Keratinocyte (primary cell): ENCODE results near the gene CLDN24. TPM values are rescaled to one million over a fixed set of nuclear protein-coding genes. Genes with fewer than 3 reads are reported as not detected.

Source experiments
- DNase-seq: peaks from one replicate; pipeline ENCODE4 v3.0.0-alpha.2; 2011; ENCODE audit warnings: low read depth, missing footprints, low spot score
- FAIRE-seq: peaks from 2 replicates; lab custom pipeline; 2011; peaks lifted over from hg19 to GRCh38; lab: Jason Lieb, UNC
- H2AFZ ChIP-seq: 2 replicates; pipeline ENCODE4 v1.6.0; 2012; ENCODE audit warnings: low read length, control low read depth, inconsistent platforms; ENCODE audit not compliant: control insufficient read depth
- H3K27ac ChIP-seq: 2 replicates; pipeline ENCODE4 v1.5.1; 2011; ENCODE audit warnings: low read length; ENCODE audit not compliant: control insufficient read depth, insufficient read depth
- H3K27me3 ChIP-seq: 3 replicates; pipeline ENCODE4 v1.6.0; 2011; ENCODE audit warnings: low read length; ENCODE audit not compliant: control insufficient read depth, insufficient read depth; ENCODE audit errors: extremely low read depth
- H3K36me3 ChIP-seq, 2 experiments: 2 replicates in 1 of 2; 3 replicates in 1 of 2; pipeline ENCODE4 v1.5.1; 2011; ENCODE audit warnings: low read length in 2 of 2, mild to moderate bottlenecking in 1 of 2; ENCODE audit not compliant: control insufficient read depth in 2 of 2, insufficient read depth in 2 of 2; ENCODE audit errors: extremely low read depth in 1 of 2
- H3K4me1 ChIP-seq: 3 replicates; pipeline ENCODE4 v1.5.1; 2011; ENCODE audit warnings: low read length; ENCODE audit not compliant: control insufficient read depth, insufficient read depth; ENCODE audit errors: extremely low read depth
- H3K4me2 ChIP-seq: 3 replicates; pipeline ENCODE4 v1.6.0; 2011; ENCODE audit warnings: low read depth, low read length; ENCODE audit not compliant: control insufficient read depth, insufficient read depth; ENCODE audit errors: extremely low read depth
- H3K4me3 ChIP-seq, 3 experiments: fragments of 200-600 bp in 1 of 3; sonication (generic) in 1 of 3; 2 replicates in 2 of 3; 3 replicates in 1 of 3; pipeline ENCODE4 v1.5.1; 2011 to 2016; ENCODE audit warnings: low read length in 3 of 3, mild to moderate bottlenecking in 3 of 3, control low read depth in 2 of 3, inconsistent platforms in 1 of 3, low read depth in 1 of 3, mixed read lengths in 1 of 3, mixed run types in 1 of 3, moderate library complexity in 1 of 3; ENCODE audit not compliant: control insufficient read depth in 2 of 3, insufficient read depth in 2 of 3; ENCODE audit errors: extremely low read depth in 1 of 3
- H3K79me2 ChIP-seq: 2 replicates; pipeline ENCODE4 v1.6.0; 2012; ENCODE audit warnings: low read length; ENCODE audit not compliant: control insufficient read depth, insufficient read depth
- H3K9ac ChIP-seq: 3 replicates; pipeline ENCODE4 v1.6.0; 2011; ENCODE audit warnings: low read length; ENCODE audit not compliant: control insufficient read depth, insufficient read depth; ENCODE audit errors: extremely low read depth
- H3K9me1 ChIP-seq: 3 replicates; pipeline ENCODE4 v1.6.0; 2011; ENCODE audit warnings: low read length; ENCODE audit not compliant: control insufficient read depth, insufficient read depth; ENCODE audit errors: extremely low read depth
- H3K9me3 ChIP-seq: 2 replicates; pipeline ENCODE4 v1.5.1; 2012; ENCODE audit warnings: low read depth, low read length; ENCODE audit not compliant: control insufficient read depth
- H4K20me1 ChIP-seq: 3 replicates; pipeline ENCODE4 v1.6.0; 2011; ENCODE audit warnings: low read length; ENCODE audit not compliant: control insufficient read depth, insufficient read depth; ENCODE audit errors: extremely low read depth
- EZH2 ChIP-seq: IDR thresholded peaks from one replicate; pipeline ENCODE4 v1.6.1; 2012; ENCODE audit warnings: inconsistent platforms, mild to moderate bottlenecking, low read length, moderate library complexity
- dilution Hi-C: fragments of 300-500 bp; cut with MboI; formaldehyde crosslinking; loops from one replicate; pipeline ENCODE4 v1.7.0; 2020; ENCODE audit warnings: low sequenced_read_pairs; ENCODE audit not compliant: extremely low pct_ligation_motif_present
- polyA plus RNA-seq, 5 experiments: library from polyadenylated mRNA; depleted of rRNA in 3 of 5; stranded (reverse) in 3 of 5; stranded (forward) in 1 of 5; unstranded in 1 of 5; fragments of >200 nt; gene quantifications; 1 replicate in 1 of 5; 2 replicates in 3 of 5; 3 replicates in 1 of 5; pipeline versions ENCODE4 v1.2.1 to v1.2.3, GENCODE V29; 2011 to 2012; ENCODE audit warnings: missing spikeins in 2 of 5, low read depth in 1 of 5, low replicate concordance in 1 of 5
- TF ChIP-seq, protein P1 (sequence below), 3 experiments: IDR thresholded peaks in 1 of 3; conservative IDR thresholded peaks in 1 of 3; optimal IDR thresholded peaks in 1 of 3; 2 replicates in 2 of 3; 3 replicates in 1 of 3; pipeline versions ENCODE3 to v1.5.1; 2011; ENCODE audit warnings: low read length in 3 of 3, mild to moderate bottlenecking in 3 of 3, moderate library complexity in 2 of 3, control low read depth in 1 of 3, inconsistent platforms in 1 of 3; ENCODE audit not compliant: insufficient read depth in 2 of 3; ENCODE audit errors: extremely low read depth in 1 of 3

Gene CLDN24
- polyA plus RNA-seq, 1 donor (not counting 4 experiments of a cell fraction or from before 2014, with no cell fraction given), result not detected

- H4K20me1 ChIP-seq, result no peaks in the 10 kb centered on the region
- no peaks in the 10 kb centered on the region for H3K27me3 ChIP-seq
- H3K9me3 ChIP-seq, result no peaks in the 10 kb centered on the region
- H3K79me2 ChIP-seq, result no peaks in the 10 kb centered on the region
- no peak within 1 kb of the TSS for H3K4me3 ChIP-seq
- no peaks in the 10 kb centered on the region for H3K4me1 ChIP-seq
- TF ChIP-seq EZH2, result no peak
- TF ChIP-seq, protein P1, sequence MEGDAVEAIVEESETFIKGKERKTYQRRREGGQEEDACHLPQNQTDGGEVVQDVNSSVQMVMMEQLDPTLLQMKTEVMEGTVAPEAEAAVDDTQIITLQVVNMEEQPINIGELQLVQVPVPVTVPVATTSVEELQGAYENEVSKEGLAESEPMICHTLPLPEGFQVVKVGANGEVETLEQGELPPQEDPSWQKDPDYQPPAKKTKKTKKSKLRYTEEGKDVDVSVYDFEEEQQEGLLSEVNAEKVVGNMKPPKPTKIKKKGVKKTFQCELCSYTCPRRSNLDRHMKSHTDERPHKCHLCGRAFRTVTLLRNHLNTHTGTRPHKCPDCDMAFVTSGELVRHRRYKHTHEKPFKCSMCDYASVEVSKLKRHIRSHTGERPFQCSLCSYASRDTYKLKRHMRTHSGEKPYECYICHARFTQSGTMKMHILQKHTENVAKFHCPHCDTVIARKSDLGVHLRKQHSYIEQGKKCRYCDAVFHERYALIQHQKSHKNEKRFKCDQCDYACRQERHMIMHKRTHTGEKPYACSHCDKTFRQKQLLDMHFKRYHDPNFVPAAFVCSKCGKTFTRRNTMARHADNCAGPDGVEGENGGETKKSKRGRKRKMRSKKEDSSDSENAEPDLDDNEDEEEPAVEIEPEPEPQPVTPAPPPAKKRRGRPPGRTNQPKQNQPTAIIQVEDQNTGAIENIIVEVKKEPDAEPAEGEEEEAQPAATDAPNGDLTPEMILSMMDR (optimal IDR thresholded peaks at IDR 0.05 in 1 of 3, IDR thresholded peaks at IDR 0.05 in 1 of 3, conservative IDR thresholded peaks at IDR 0.05 in 1 of 3; ENCODE audit: extremely low read depth in 1 of 3, insufficient read depth in 2 of 3, low read length in 3 of 3), result no peak
- peaks cover 0 to 3% of the 10 kb centered on the region in 2 experiments for H3K36me3 ChIP-seq
- dilution Hi-C loops, result loop anchor here (10.0 kb wide), 1 partner anchor 84 kb away; no protein-coding TSS in a partner anchor
- no peak within 1 kb of the TSS for H3K27ac ChIP-seq
- FAIRE-seq, result peak; percentile 13
- DNase-seq, result no peak
- no peak within 1 kb of the TSS for H2AFZ ChIP-seq
- no peak within 1 kb of the TSS for H3K9ac ChIP-seq
- no peaks in the 10 kb centered on the region for H3K9me1 ChIP-seq
- no peak within 1 kb of the TSS for H3K4me2 ChIP-seq
These were observed 1.8 kb downstream of the CLDN24 start, which contains the start of gene CLDN22 for GRCh38 chr4:183320211-183321059. Gene CLDN22, minus strand, starts transcription at chr4:183320276. Its CDS starts 58 bp downstream, at chr4:183320218.

DNA sequence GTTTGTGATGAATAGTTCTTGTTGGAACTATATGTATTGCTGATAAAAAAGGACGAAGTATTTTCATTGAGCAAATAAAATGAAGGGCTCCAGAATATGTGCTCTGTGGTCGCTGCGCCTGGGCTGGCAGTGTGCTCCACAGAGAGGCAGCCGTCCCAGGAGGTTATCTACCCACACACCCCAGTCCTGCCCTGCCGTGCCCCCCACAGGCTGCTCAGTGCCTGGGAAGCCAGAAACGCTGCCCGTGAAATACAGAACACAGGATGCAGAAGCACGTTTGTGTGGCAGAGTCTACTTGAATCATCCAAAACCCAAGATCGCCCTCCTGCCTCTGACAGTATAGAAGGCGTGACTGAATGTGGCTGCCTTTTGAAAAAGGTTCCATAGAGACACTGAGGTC lies 3.6 kb downstream of the CLDN24 start:
- Histone ChIP-seq H3K27me3 (no peaks in the 10 kb centered on the region), H3K9me1 (no peaks in the 10 kb centered on the region), H3K4me1 (no peaks in the 10 kb centered on the region), H3K9ac (no peak overlapping the region), H3K9me3 (no peaks in the 10 kb centered on the region), H3K36me3 (peaks cover 9 to 14% of the 10 kb centered on the region in 2 experiments), H3K79me2 (no peaks in the 10 kb centered on the region), H3K4me2 (no peak overlapping the region), H2AFZ (no peak overlapping the region), H4K20me1 (no peaks in the 10 kb centered on the region), H3K4me3 (no peak overlapping the region), H3K27ac (no peak overlapping the region)
- FAIRE-seq (no peak), DNase-seq (no peak)
- dilution Hi-C loops, result no loop called here
- TF ChIP-seq EZH2, result no peak
- TF ChIP-seq, protein P1 (optimal IDR thresholded peaks at IDR 0.05 in 1 of 3, IDR thresholded peaks at IDR 0.05 in 1 of 3, conservative IDR thresholded peaks at IDR 0.05 in 1 of 3; ENCODE audit: extremely low read depth in 1 of 3, insufficient read depth in 2 of 3, low read length in 3 of 3), result no peak
